B cell (primary cell): ENCODE data around the gene EML5. TPM values are rescaled to one million over a fixed set of nuclear protein-coding genes. Genes with fewer than 3 reads are reported as not detected.

Source experiments
- ATAC-seq: fragments of 200-7000 bp; cut with Tn5 transposase; one replicate; pipeline ENCODE4 v1.10.0; 2021; ENCODE audit warnings: low read depth, mild to moderate bottlenecking, moderate number of reproducible peaks, moderate library complexity
- CTCF ChIA-PET: fragments of 350-600 bp; sonication (Branson Sonifier 250); formaldehyde crosslinking; loops from one replicate; lab custom pipeline; 2021; ENCODE audit warnings: antibody characterized with exemption, inconsistent platforms; lab: Charles Lee
- POLR2A ChIA-PET: fragments of 350-600 bp; sonication (Branson Sonifier 250); formaldehyde crosslinking; loops from one replicate; lab custom pipeline; 2021; ENCODE audit warnings: antibody characterized with exemption; lab: Charles Lee
- DNase-seq: peaks from one replicate; pipeline ENCODE4 v3.0.0; 2013
- H2AFZ ChIP-seq: 2 replicates; pipeline ENCODE4 v1.6.1; 2012; ENCODE audit warnings: mild to moderate bottlenecking, low read depth, low read length; ENCODE audit not compliant: insufficient read depth, poor library complexity, severe bottlenecking
- H3K27ac ChIP-seq, 2 donors: 1 replicate in 1 of 2; 2 replicates in 1 of 2; pipeline ENCODE4 v1.5.1; 2012 to 2013; ENCODE audit warnings: low read length in 2 of 2, mild to moderate bottlenecking in 2 of 2, moderate library complexity in 1 of 2
- H3K27me3 ChIP-seq, 4 experiments: fragments of 200-600 bp in 1 of 4; sonication (generic) in 1 of 4; replicated peaks in 1 of 4; 1 replicate in 2 of 4; 2 replicates in 2 of 4; pipeline versions ENCODE4 v1.6.1 to v1.7.0; 2013 to 2016; ENCODE audit warnings: low read length in 3 of 4, mild to moderate bottlenecking in 2 of 4, mixed read lengths in 1 of 4, moderate library complexity in 1 of 4; ENCODE audit not compliant: insufficient read depth in 4 of 4, control insufficient read depth in 3 of 4; ENCODE audit errors: control extremely low read depth in 1 of 4
- H3K36me3 ChIP-seq, 2 experiments: replicated peaks in 1 of 2; 1 replicate in 1 of 2; 2 replicates in 1 of 2; pipeline versions ENCODE4 v1.6.1 to v1.7.1; 2013; ENCODE audit warnings: low read length in 1 of 2; ENCODE audit not compliant: insufficient read depth in 2 of 2, control insufficient read depth in 1 of 2; ENCODE audit errors: control extremely low read depth in 1 of 2, extremely low read depth in 1 of 2
- H3K4me1 ChIP-seq, 2 donors: fragments of 200-600 bp in 1 of 2; sonication (generic) in 1 of 2; 1 replicate in 1 of 2; 2 replicates in 1 of 2; pipeline versions ENCODE4 v1.5.1 to v1.6.1; 2013 to 2017; ENCODE audit warnings: low read length in 2 of 2; ENCODE audit not compliant: control insufficient read depth in 2 of 2, insufficient read depth in 2 of 2
- H3K4me2 ChIP-seq: replicated peaks from 2 replicates; pipeline ENCODE3; 2012; ENCODE audit warnings: mild to moderate bottlenecking, low read depth, low read length; ENCODE audit not compliant: poor library complexity, severe bottlenecking
- H3K4me3 ChIP-seq, 5 experiments: fragments of 200-600 bp in 1 of 5; sonication (generic) in 1 of 5; 1 replicate in 3 of 5; 2 replicates in 2 of 5; pipeline versions ENCODE4 v1.5.1 to v1.7.0; 2011 to 2016; ENCODE audit warnings: low read length in 4 of 5, mild to moderate bottlenecking in 4 of 5, low read depth in 2 of 5, control low read depth in 1 of 5, moderate library complexity in 1 of 5; ENCODE audit not compliant: insufficient read depth in 1 of 5; ENCODE audit errors: control extremely low read depth in 1 of 5, extremely low read depth in 1 of 5
- H3K79me2 ChIP-seq: fragments of 200-600 bp; sonication (generic); one replicate; pipeline ENCODE4 v1.6.0; 2016; ENCODE audit warnings: low read length; ENCODE audit not compliant: control insufficient read depth, insufficient read depth
- H3K9ac ChIP-seq: fragments of 200-600 bp; sonication (generic); 2 replicates; pipeline ENCODE4 v1.6.1; 2017; ENCODE audit warnings: mild to moderate bottlenecking, low read length, moderate library complexity
- H3K9me3 ChIP-seq, 3 donors: one replicate each; pipeline versions ENCODE4 v1.6.1 to v1.7.1; 2013; ENCODE audit warnings: low read length in 2 of 3; ENCODE audit not compliant: control insufficient read depth in 2 of 3, insufficient read depth in 1 of 3; ENCODE audit errors: control extremely low read depth in 1 of 3
- H4K20me1 ChIP-seq: 2 replicates; pipeline ENCODE4 v1.6.0; 2012; ENCODE audit warnings: mild to moderate bottlenecking, low read length; ENCODE audit not compliant: insufficient read depth, control insufficient read depth, poor library complexity, severe bottlenecking
- H3K27ac Mint-ChIP-seq: one replicate; pipeline ENCODE4 v1.8.0; 2021; ENCODE audit warnings: mixed read lengths
- H3K27me3 Mint-ChIP-seq: one replicate; pipeline ENCODE4 v1.8.0; 2021; ENCODE audit warnings: mixed read lengths
- H3K4me1 Mint-ChIP-seq: one replicate; pipeline ENCODE4 v1.8.0; 2021; ENCODE audit warnings: mixed read lengths
- H3K4me3 Mint-ChIP-seq: one replicate; pipeline ENCODE4 v1.8.0; 2021; ENCODE audit warnings: mixed read lengths
- H3K9me3 Mint-ChIP-seq: one replicate; pipeline ENCODE4 v1.8.0; 2022; ENCODE audit warnings: mixed read lengths; ENCODE audit not compliant: insufficient read depth
- CTCF ChIP-seq: fragments of 200-600 bp; IDR thresholded peaks from one replicate; pipeline ENCODE4 v1.8.0; 2022; ENCODE audit warnings: antibody characterized with exemption, mild to moderate bottlenecking
- EZH2 ChIP-seq: IDR thresholded peaks from 2 replicates; pipeline ENCODE4 v1.6.1; 2012; ENCODE audit warnings: borderline replicate concordance, low read depth, mild to moderate bottlenecking, moderate library complexity, low read length; ENCODE audit not compliant: insufficient read depth, poor library complexity, severe bottlenecking
- WGBS: methylation state at CpG from one replicate; pipeline ENCODE4 v1.1.5; 2013; ENCODE audit warnings: missing lambda C conversion rate; ENCODE audit not compliant: insufficient coverage; 5-methylcytosine and 5-hydroxymethylcytosine counted together
- intact Hi-C: fragments of 100-400 bp; cut with micrococcal nuclease; formaldehyde crosslinking; loops from one replicate; pipeline ENCODE4 v1.10.0; 2022
- polyA minus RNA-seq: library from RNA; depleted of rRNA, polyadenylated mRNA; stranded (reverse); fragments of >200 nt; gene quantifications from 2 replicates; pipeline ENCODE4 v1.2.3, GENCODE V29; 2012
- polyA plus RNA-seq: library from polyadenylated mRNA; depleted of rRNA; stranded (reverse); fragments of >200 nt; gene quantifications from 2 replicates; pipeline ENCODE4 v1.2.3, GENCODE V29; 2012
- total RNA-seq, 2 donors: library from RNA; stranded (reverse); fragments of 120-200 nt in 1 of 2; gene quantifications; 1 replicate in 1 of 2; 2 replicates in 1 of 2; pipeline versions ENCODE4 v1.2.3 to v1.2.4, GENCODE V29; 2013 to 2022

Gene EML5
- total RNA-seq (6.5 and 6.9 TPM in 2 replicates), polyA plus RNA-seq (1.7 and 2.6 TPM in 2 replicates), polyA minus RNA-seq (2.7 and 6.6 TPM in 2 replicates)
- total RNA-seq (2013), result 5.2 TPM

GRCh38 chr14:88792473-88793258 is at the start of gene EML5:
TSS of gene EML5 (minus strand) at chr14:88792953. CDS start at chr14:88792503, 450 bp downstream.
- Histone ChIP-seq H3K9ac (peak within 1 kb of the TSS; percentile 86), H3K36me3 (no peaks in the 10 kb centered on the region), H3K4me3 (peak within 1 kb of the TSS; percentile 68 to 77 (median 74)), H3K4me1 (peaks cover 8 to 14% of the 10 kb centered on the region in 2 donors), H3K9me3 (no peaks in the 10 kb centered on the region), H3K79me2 (peaks cover 10% of the 10 kb centered on the region), H2AFZ (peak within 1 kb of the TSS; percentile 98), H3K27ac (peak within 1 kb of the TSS; percentile 68 to 83), H4K20me1 (no peaks in the 10 kb centered on the region), H3K27me3 (peaks cover 0 to 4% (median 2%) of the 10 kb centered on the region in 4 experiments), H3K4me2 (peak within 1 kb of the TSS; percentile 93)
- Mint-ChIP-seq H3K4me3 (peak within 1 kb of the TSS; percentile 92), H3K4me1 (peaks cover 19% of the 10 kb centered on the region), H3K27me3 (no peaks in the 10 kb centered on the region), H3K9me3 (no peaks in the 10 kb centered on the region), H3K27ac (peak within 1 kb of the TSS; percentile 89)
- ChIA-PET POLR2A (interaction anchor here (0.7 kb wide), 2 partner anchors 32 kb away, joined by 3 to 4 read pairs; partner anchors contain the start of gene TTC8), CTCF (interaction anchor here (0.9 to 2.0 kb wide), 3 partner anchors 32 to 778 kb away, joined by 3 to 9 read pairs (median 7); partner anchors contain the start of gene TTC8)
- TF ChIP-seq EZH2 (no peak), CTCF (peak; percentile 17)
- DNase-seq (peak; percentile 93), ATAC-seq (peak; percentile 84)
- under 1% methylated on average over 111 of the region's 111 CpGs for WGBS
- intact Hi-C loops, result loop anchor here (1.0 to 10.0 kb wide), 5 partner anchors 32 to 1162 kb away; partner anchors contain the start of genes EFCAB11, GPR65, TDP1 and TTC8

- Histone ChIP-seq H3K36me3 (no peaks in the 10 kb centered on the region), H2AFZ (no peak overlapping the region), H3K79me2 (no peaks in the 10 kb centered on the region), H3K4me1 (no peaks in the 10 kb centered on the region), H3K4me3 (no peak overlapping the region), H4K20me1 (no peaks in the 10 kb centered on the region), H3K9ac (no peak overlapping the region), H3K4me2 (no peak overlapping the region), H3K27ac (no peak overlapping the region), H3K27me3 (no peaks in the 10 kb centered on the region), H3K9me3 (no peaks in the 10 kb centered on the region)
- Mint-ChIP-seq H3K27me3 (no peaks in the 10 kb centered on the region), H3K4me3 (no peak overlapping the region), H3K27ac (no peak overlapping the region), H3K9me3 (no peaks in the 10 kb centered on the region), H3K4me1 (no peaks in the 10 kb centered on the region)
- no CpG with 5 or more reads among the region's 1 CpG for WGBS
- intact Hi-C loops, result no loop called here
- no peak for ATAC-seq
- no peak for DNase-seq
- ChIA-PET CTCF (interaction anchor here (1.1 kb wide), 1 partner anchor 175 kb away, joined by 4 read pairs; no protein-coding TSS in a partner anchor), POLR2A (no interaction called here)
- TF ChIP-seq EZH2 (no peak), CTCF (no peak)
Measured at GRCh38 chr14:88842414-88842813, 49.7 kb upstream of the EML5 start.
